HG02798 (cell line): ENCODE results near the gene TTC9B.
"Not testable (repeated sequence)": the region's sequence is repeated elsewhere in the genome, so short reads cannot be mapped to it uniquely, and the experiment has no call there.

Experiments
- ATAC-seq: cut with Tn5 transposase; IDR thresholded peaks from one replicate; pipeline ENCODE4 v1.9.1; 2021; ENCODE audit warnings: mild to moderate bottlenecking; ENCODE audit not compliant: unreplicated experiment, poor library complexity

The TTC9B gene

GRCh38 chr19:40234429-40235237, 16.4 kb upstream of the TTC9B start:
- ATAC-seq, result no peak

DNA sequence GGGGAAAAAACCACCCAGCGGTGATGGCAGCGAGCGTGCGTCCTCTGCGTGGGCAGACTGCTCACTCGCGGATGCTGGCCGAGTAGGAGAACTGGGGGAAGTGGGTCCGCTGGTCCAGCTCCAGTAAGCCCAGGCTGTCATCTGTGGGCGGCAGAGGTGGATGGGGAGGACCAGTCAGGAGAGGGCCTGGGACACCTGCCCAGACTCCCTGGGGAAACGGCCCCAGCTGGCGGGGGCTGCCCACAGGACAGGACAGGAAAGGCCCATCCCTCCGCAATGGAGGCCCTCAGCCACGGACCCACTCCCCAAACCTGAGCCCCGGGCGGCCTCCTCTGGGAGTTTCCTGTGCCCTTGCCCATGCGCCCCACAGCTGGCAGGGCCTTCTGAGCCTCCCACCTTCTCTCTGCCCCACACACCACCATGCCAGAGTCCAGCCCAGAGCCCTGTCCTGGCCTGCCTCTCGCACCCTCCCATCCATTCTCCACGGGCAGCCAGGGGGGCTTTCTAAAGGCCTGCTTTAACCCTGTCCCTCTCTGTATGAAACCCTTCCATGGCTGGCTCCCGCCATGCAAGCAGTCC, 15.7 kb upstream of the TTC9B start:
- no peak for ATAC-seq

GRCh38 chr19:40232949-40233810, 15.0 kb upstream of the TTC9B start:
- no peak for ATAC-seq

DNA sequence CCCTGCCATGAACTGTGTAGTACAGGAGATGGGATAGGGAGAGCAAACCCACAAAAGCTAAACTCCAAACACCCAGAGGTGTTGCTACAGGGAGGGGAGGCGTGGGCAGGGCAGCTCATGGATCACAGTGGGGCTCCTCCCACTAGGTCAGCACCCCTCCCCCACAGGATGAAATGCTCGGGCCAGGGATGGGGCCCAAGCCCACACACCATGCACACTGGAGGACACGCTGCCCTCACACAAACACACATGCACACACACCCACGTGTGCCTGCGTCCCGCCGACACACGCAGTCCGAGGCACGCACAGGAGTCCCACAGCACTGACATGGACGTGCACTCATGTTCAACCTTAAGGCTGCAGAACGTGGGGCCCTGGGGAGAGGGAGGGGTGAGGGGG, 14.3 kb upstream of the TTC9B start:
- ATAC-seq, result no peak

- no peak for ATAC-seq
Observed at GRCh38 chr19:40231544-40232424, 13.6 kb upstream of the TTC9B start.

GRCh38 chr19:40231057-40231456, 12.9 kb upstream of the TTC9B start:
- no peak for ATAC-seq

- no peak for ATAC-seq
Observed at GRCh38 chr19:40229926-40230417, 11.8 kb upstream of the TTC9B start.

GRCh38 chr19:40229484-40229883, 11.3 kb upstream of the TTC9B start:
- no peak for ATAC-seq

DNA sequence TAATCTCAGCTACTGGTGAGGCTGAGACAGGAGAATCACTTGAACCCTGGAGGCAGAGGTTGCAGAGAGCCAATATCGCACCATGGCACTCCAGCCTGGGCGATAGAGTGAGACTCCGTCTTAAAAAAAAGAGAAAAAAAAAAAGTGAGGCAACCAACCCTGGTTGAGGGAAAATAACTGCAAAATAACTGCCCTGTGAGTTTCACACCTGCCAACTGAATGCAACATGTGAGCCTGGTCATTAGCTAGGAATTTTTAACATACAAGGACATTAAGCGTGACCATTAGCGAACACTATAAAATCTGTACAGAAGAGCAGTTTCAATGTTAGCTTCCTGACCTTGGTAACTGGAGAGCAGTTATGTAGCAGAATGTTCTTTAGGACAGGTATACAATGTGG, 10.7 kb upstream of the TTC9B start:
- no peak for ATAC-seq

DNA sequence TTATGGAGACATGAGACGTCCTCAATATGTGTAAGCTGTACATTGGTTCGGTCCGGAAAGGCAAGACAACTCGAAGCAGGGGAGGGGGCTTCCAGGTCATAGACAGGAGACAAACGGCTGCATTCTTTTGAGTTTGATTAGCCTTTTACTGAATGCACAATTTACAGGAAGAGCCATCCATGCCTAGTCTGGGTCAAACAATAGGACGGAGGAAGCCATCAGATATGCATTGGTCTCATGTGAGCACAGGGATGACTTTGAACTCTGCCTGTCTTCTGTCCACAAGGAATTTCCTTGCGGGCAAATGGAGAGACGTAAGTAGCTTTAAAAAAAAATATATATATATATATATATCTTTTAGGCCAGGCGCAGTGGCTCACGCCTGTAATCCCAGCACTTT, 10.2 kb upstream of the TTC9B start:
- no peak for ATAC-seq

- ATAC-seq, result no peak
Observed at GRCh38 chr19:40225440-40226305, 7.5 kb upstream of the TTC9B start.

DNA sequence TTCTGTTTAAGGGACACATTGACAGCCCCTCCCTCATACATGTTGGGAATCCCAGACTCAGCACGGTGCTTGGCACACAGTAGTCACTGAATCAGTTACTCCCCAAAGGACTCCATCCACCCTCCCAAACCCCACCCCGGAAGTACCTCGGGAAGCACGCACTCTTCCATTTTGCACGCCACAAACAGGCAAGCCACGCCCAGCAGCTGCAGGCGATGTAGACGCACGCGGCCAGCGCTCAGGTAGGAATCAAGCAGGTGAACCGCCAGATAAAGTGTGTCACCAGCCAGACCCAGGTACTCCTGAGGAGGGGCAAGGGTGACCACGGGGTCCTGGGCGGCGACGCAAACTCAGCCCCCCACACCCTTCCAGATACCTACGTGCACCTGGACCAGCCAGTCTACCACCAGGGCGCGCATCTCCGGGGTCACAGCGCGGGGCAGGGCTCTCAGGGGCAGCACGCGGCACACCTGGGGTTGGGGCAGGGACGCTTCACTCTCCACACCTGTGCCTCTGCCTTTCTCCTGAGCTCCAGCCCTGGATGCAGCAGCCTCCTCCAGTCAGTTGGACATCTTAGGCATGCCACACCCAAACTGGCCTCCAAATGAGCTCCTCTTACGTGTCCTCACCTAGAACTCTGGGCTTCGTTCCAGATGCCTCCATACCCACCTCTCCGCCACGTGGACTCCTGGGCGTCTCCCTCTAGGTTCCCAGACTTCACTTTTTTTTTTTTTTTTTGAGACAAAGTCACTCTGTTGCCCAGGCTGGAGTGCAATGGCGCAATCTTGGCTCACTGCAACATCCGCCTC, 6.4 kb upstream of the TTC9B start:
- no peak for ATAC-seq

GRCh38 chr19:40223135-40223822, 5.1 kb upstream of the TTC9B start:
- no peak for ATAC-seq

- ATAC-seq, result no peak
Observed at GRCh38 chr19:40221858-40222619, 3.9 kb upstream of the TTC9B start.

- no peak for ATAC-seq
Observed at GRCh38 chr19:40220674-40221073, 2.5 kb upstream of the TTC9B start.

GRCh38 chr19:40219721-40220276, 1.6 kb upstream of the TTC9B start:
- ATAC-seq, result no peak

DNA sequence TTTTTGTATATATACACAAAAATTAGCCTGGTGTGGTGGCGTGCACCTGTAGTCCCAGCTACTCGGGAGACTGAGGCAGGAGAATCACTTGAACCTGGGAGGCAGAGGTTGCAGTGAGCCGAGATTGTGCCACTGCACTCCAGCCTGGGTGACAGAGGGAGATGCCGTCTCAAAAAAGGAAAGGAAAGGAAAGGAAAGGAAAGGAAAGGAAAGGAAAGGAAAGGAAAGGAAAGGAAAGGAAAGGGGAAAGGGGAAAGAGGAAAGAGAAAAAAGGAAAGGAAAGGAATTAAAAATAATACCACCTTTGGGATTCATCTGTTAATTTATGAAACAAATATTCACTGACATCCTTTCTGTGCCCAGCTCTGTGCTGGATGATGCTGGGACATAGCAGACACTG, 845 bp upstream of the TTC9B start:
- not testable (repeated sequence) for ATAC-seq
